Testis (tissue), 2 donors: ENCODE data around the gene WDR62.

Experiments used
- CTCF ChIP-seq, 3 experiments: fragments of 450-650 bp in 2 of 3; fragments of 200-600 bp in 1 of 3; sonication (generic) in 1 of 3; IDR thresholded peaks; one replicate each; pipeline ENCODE4 v1.5.1; 2016 to 2019; ENCODE audit warnings: antibody characterized with exemption in 3 of 3, mild to moderate bottlenecking in 2 of 3, moderate library complexity in 1 of 3
- POLR2A ChIP-seq: fragments of 450-650 bp; IDR thresholded peaks from one replicate; pipeline ENCODE4 v1.6.1; 2017; ENCODE audit warnings: antibody characterized with exemption, mild to moderate bottlenecking, moderate library complexity

GRCh38 chr19:36081894-36082293 is 27.2 kb downstream of the WDR62 start:
- TF ChIP-seq CTCF (IDR thresholded peaks at IDR 0.05), result no peak
- no peak for TF ChIP-seq POLR2A
